CD14-positive monocyte (primary cell): ENCODE results near the gene KCNMA1. TPM values are rescaled to one million over a fixed set of nuclear protein-coding genes. Genes with fewer than 3 reads are reported as not detected.

Source experiments
- DNase-seq, 3 donors: peaks; one replicate each; pipeline ENCODE4 v3.0.0-alpha.2; 2011 to 2022
- H2AFZ ChIP-seq: 2 replicates; pipeline ENCODE4 v1.6.0; 2012; ENCODE audit warnings: mild to moderate bottlenecking, low read depth, low read length, inconsistent platforms; ENCODE audit not compliant: insufficient read depth, poor library complexity, severe bottlenecking
- H3K27ac ChIP-seq, 2 donors: 1 replicate in 1 of 2; 2 replicates in 1 of 2; pipeline ENCODE4 v1.5.1; 2012 to 2013; ENCODE audit warnings: low read length in 2 of 2, control low read depth in 1 of 2, inconsistent platforms in 1 of 2, low read depth in 1 of 2, mild to moderate bottlenecking in 1 of 2
- H3K27me3 ChIP-seq, 2 donors: one replicate each; pipeline versions ENCODE4 v1.6.0 to v1.6.1; 2011 to 2013; ENCODE audit warnings: low read length in 2 of 2; ENCODE audit not compliant: control insufficient read depth in 2 of 2, insufficient read depth in 2 of 2
- H3K36me3 ChIP-seq, 2 donors: replicated peaks in 1 of 2; 1 replicate in 1 of 2; 2 replicates in 1 of 2; pipeline versions ENCODE4 v1.5.1 to v1.6.1; 2012 to 2013; ENCODE audit warnings: low read length in 2 of 2, control low read depth in 1 of 2, inconsistent platforms in 1 of 2, mild to moderate bottlenecking in 1 of 2; ENCODE audit not compliant: insufficient read depth in 2 of 2, control insufficient read depth in 1 of 2
- H3K4me1 ChIP-seq, 2 donors: 1 replicate in 1 of 2; 2 replicates in 1 of 2; pipeline versions ENCODE4 v1.5.1 to v1.6.1; 2012 to 2013; ENCODE audit warnings: low read length in 2 of 2, control low read depth in 1 of 2, inconsistent platforms in 1 of 2, mild to moderate bottlenecking in 1 of 2, moderate library complexity in 1 of 2; ENCODE audit not compliant: insufficient read depth in 2 of 2, control insufficient read depth in 1 of 2
- H3K4me2 ChIP-seq: replicated peaks from 2 replicates; pipeline ENCODE3; 2012; ENCODE audit warnings: low read length, moderate library complexity, mild to moderate bottlenecking; ENCODE audit not compliant: poor library complexity, severe bottlenecking; ENCODE audit errors: extremely low read depth
- H3K4me3 ChIP-seq, 3 experiments: fragments of 200-600 bp in 1 of 3; sonication (generic) in 1 of 3; replicated peaks in 1 of 3; 1 replicate in 2 of 3; 2 replicates in 1 of 3; pipeline ENCODE4 v1.5.1; 2011 to 2013; ENCODE audit warnings: low read length in 3 of 3, mild to moderate bottlenecking in 3 of 3, control low read depth in 2 of 3, low read depth in 2 of 3, inconsistent platforms in 1 of 3, moderate library complexity in 1 of 3
- H3K79me2 ChIP-seq: 2 replicates; pipeline ENCODE4 v1.6.0; 2012; ENCODE audit warnings: mild to moderate bottlenecking, control low read depth, inconsistent platforms, low read length, moderate library complexity; ENCODE audit not compliant: insufficient read depth
- H3K9ac ChIP-seq: 2 replicates; pipeline ENCODE4 v1.6.0; 2017; ENCODE audit warnings: low read length, mild to moderate bottlenecking; ENCODE audit not compliant: insufficient read depth, poor library complexity, severe bottlenecking
- H3K9me3 ChIP-seq, 2 donors: replicated peaks in 1 of 2; 1 replicate in 1 of 2; 2 replicates in 1 of 2; pipeline versions ENCODE4 v1.5.1 to v1.6.1; 2012 to 2013; ENCODE audit warnings: low read length in 2 of 2, control low read depth in 1 of 2; ENCODE audit not compliant: control insufficient read depth in 1 of 2, insufficient read depth in 1 of 2
- H4K20me1 ChIP-seq: 2 replicates; pipeline ENCODE4 v1.6.0; 2012; ENCODE audit warnings: mild to moderate bottlenecking, low read length, control low read depth, moderate library complexity; ENCODE audit not compliant: insufficient read depth
- H3K27ac Mint-ChIP-seq, 7 donors: one replicate each; pipeline ENCODE4 v1.8.0; 2020; ENCODE audit warnings: mild to moderate bottlenecking in 7 of 7, mixed read lengths in 7 of 7, moderate library complexity in 6 of 7, inconsistent platforms in 2 of 7
- H3K27me3 Mint-ChIP-seq, 3 donors: one replicate each; pipeline ENCODE4 v1.8.0; 2021 to 2022; ENCODE audit warnings: low read depth in 3 of 3, mild to moderate bottlenecking in 3 of 3, mixed read lengths in 3 of 3, moderate library complexity in 3 of 3, inconsistent platforms in 1 of 3
- H3K36me3 Mint-ChIP-seq, 2 donors: one replicate each; pipeline ENCODE4 v1.8.0; 2020; ENCODE audit warnings: mixed read lengths in 2 of 2, inconsistent platforms in 1 of 2, mild to moderate bottlenecking in 1 of 2
- H3K4me1 Mint-ChIP-seq: one replicate; pipeline ENCODE4 v1.8.0; 2020; ENCODE audit warnings: mild to moderate bottlenecking, mixed read lengths
- H3K4me3 Mint-ChIP-seq, 2 donors: one replicate each; pipeline ENCODE4 v1.8.0; 2020; ENCODE audit warnings: mild to moderate bottlenecking in 2 of 2, mixed read lengths in 2 of 2, moderate library complexity in 1 of 2
- H3K9me3 Mint-ChIP-seq, 7 donors: one replicate each; pipeline ENCODE4 v1.8.0; 2020 to 2022; ENCODE audit warnings: mixed read lengths in 7 of 7, mild to moderate bottlenecking in 6 of 7, moderate library complexity in 6 of 7, inconsistent platforms in 2 of 7
- WGBS: methylation state at CpG from one replicate; pipeline ENCODE4 v1.1.5; 2013; ENCODE audit warnings: missing lambda C conversion rate; ENCODE audit not compliant: insufficient coverage; 5-methylcytosine and 5-hydroxymethylcytosine counted together
- intact Hi-C, 2 donors: fragments of 100-400 bp; cut with micrococcal nuclease; formaldehyde crosslinking; loops; one replicate each; pipeline versions ENCODE4 v1.15.0 to v1.15.1; 2023
- polyA plus RNA-seq, 3 donors: library from polyadenylated mRNA; depleted of rRNA in 1 of 3; unstranded in 2 of 3; stranded (reverse) in 1 of 3; fragments of 300-500 nt in 2 of 3; fragments of >200 nt in 1 of 3; fragmentation: Illumina TruSeq in 2 of 3; gene quantifications; 1 replicate in 2 of 3; 2 replicates in 1 of 3; pipeline ENCODE4 v1.2.3, GENCODE V29; 2012 to 2021
- TF ChIP-seq, protein P1 (sequence below): fragments of 200-600 bp; IDR thresholded peaks from one replicate; pipeline ENCODE4 v1.8.0; 2022; ENCODE audit warnings: antibody characterized with exemption, mild to moderate bottlenecking

Gene KCNMA1
- polyA plus RNA-seq, 3 donors: 0.11 to 1.0 TPM; not detected in 1

GRCh38 chr10:77409697-77410471, 227.7 kb downstream of the KCNMA1 start:
- no peak overlapping the region for H3K4me3 Mint-ChIP-seq
- Histone ChIP-seq H3K9ac (no peak overlapping the region), H3K27me3 (no peaks in the 10 kb centered on the region), H3K4me1 (no peaks in the 10 kb centered on the region), H3K27ac (no peak overlapping the region), H4K20me1 (no peaks in the 10 kb centered on the region), H2AFZ (no peak overlapping the region), H3K36me3 (no peaks in the 10 kb centered on the region), H3K4me2 (no peak overlapping the region), H3K4me3 (no peak overlapping the region), H3K9me3 (no peaks in the 10 kb centered on the region), H3K79me2 (no peaks in the 10 kb centered on the region)
- TF ChIP-seq, protein P1, sequence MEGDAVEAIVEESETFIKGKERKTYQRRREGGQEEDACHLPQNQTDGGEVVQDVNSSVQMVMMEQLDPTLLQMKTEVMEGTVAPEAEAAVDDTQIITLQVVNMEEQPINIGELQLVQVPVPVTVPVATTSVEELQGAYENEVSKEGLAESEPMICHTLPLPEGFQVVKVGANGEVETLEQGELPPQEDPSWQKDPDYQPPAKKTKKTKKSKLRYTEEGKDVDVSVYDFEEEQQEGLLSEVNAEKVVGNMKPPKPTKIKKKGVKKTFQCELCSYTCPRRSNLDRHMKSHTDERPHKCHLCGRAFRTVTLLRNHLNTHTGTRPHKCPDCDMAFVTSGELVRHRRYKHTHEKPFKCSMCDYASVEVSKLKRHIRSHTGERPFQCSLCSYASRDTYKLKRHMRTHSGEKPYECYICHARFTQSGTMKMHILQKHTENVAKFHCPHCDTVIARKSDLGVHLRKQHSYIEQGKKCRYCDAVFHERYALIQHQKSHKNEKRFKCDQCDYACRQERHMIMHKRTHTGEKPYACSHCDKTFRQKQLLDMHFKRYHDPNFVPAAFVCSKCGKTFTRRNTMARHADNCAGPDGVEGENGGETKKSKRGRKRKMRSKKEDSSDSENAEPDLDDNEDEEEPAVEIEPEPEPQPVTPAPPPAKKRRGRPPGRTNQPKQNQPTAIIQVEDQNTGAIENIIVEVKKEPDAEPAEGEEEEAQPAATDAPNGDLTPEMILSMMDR: no peak
- intact Hi-C loops: no loop called here
- DNase-seq: no peak
- WGBS: 66% methylated on average over 6 of the region's 7 CpGs
- H3K36me3 Mint-ChIP-seq: no peaks in the 10 kb centered on the region
- peaks cover 5 to 19% (median 6%) of the 10 kb centered on the region in 3 donors for H3K27me3 Mint-ChIP-seq
- no peak overlapping the region for H3K27ac Mint-ChIP-seq
- no peaks in the 10 kb centered on the region for H3K9me3 Mint-ChIP-seq
- H3K4me1 Mint-ChIP-seq: no peaks in the 10 kb centered on the region

GRCh38 chr10:77408259-77408658, 229.3 kb downstream of the KCNMA1 start:
- H3K27me3 Mint-ChIP-seq: peaks cover 5 to 19% (median 8%) of the 10 kb centered on the region in 3 donors
- DNase-seq: no peak
- no peaks in the 10 kb centered on the region for H3K36me3 Mint-ChIP-seq
- no peaks in the 10 kb centered on the region for H4K20me1 ChIP-seq
- no peaks in the 10 kb centered on the region for H3K79me2 ChIP-seq
- H2AFZ ChIP-seq: no peak overlapping the region
- no peaks in the 10 kb centered on the region for H3K36me3 ChIP-seq
- peak overlapping the region in 1 of 7 donors; percentile 57 for H3K27ac Mint-ChIP-seq
- 84% methylated on average over 7 of the region's 8 CpGs for WGBS
- H3K27me3 ChIP-seq: no peaks in the 10 kb centered on the region
- no peak overlapping the region for H3K4me2 ChIP-seq
- H3K9me3 ChIP-seq: no peaks in the 10 kb centered on the region
- H3K4me1 Mint-ChIP-seq: no peaks in the 10 kb centered on the region
- no peaks in the 10 kb centered on the region for H3K9me3 Mint-ChIP-seq
- no peaks in the 10 kb centered on the region for H3K4me1 ChIP-seq
- H3K9ac ChIP-seq: no peak overlapping the region
- intact Hi-C loops: no loop called here
- no peak overlapping the region for H3K4me3 Mint-ChIP-seq
- TF ChIP-seq, protein P1: no peak
- H3K4me3 ChIP-seq: no peak overlapping the region
- H3K27ac ChIP-seq: no peak overlapping the region
